H7 (cell line): ENCODE results near the gene ZNF75A. TPM values are rescaled to one million over a fixed set of nuclear protein-coding genes. Genes with fewer than 3 reads are reported as not detected.
A peak's percentile ranks its signal among the peaks of the same experiment; 100 is the strongest.
"Not testable (repeated sequence)": the region's sequence is repeated elsewhere in the genome, so short reads cannot be mapped to it uniquely, and the experiment has no call there.

Experiments
- DNase-seq: peaks from one replicate; pipeline ENCODE4 v3.0.0; 2012
- H3K27me3 ChIP-seq: 2 replicates; pipeline ENCODE4 v1.6.0; 2011; ENCODE audit warnings: mild to moderate bottlenecking, low read length; ENCODE audit not compliant: control insufficient read depth, insufficient read depth
- H3K36me3 ChIP-seq: replicated peaks from 2 replicates; pipeline ENCODE4 v1.5.1; 2011; ENCODE audit warnings: low read length; ENCODE audit not compliant: control insufficient read depth, insufficient read depth
- H3K4me3 ChIP-seq: 2 replicates; pipeline ENCODE4 v1.5.1; 2011; ENCODE audit warnings: low read depth, mild to moderate bottlenecking, control low read depth, low read length, moderate library complexity; ENCODE audit not compliant: insufficient read depth
- total RNA-seq: library from RNA; depleted of rRNA; stranded (reverse); fragments of >200 nt; shearing (Covaris generic); gene quantifications from 2 replicates; pipeline ENCODE4 v1.2.3, GENCODE V29; 2014; rRNA removed

Gene ZNF75A
- total RNA-seq = 12.1 and 14.9 TPM in 2 replicates

- no peaks in the 10 kb centered on the region for H3K27me3 ChIP-seq
- H3K4me3 ChIP-seq = peak within 1 kb of the TSS; percentile 72
- peak; percentile 92 for DNase-seq
- H3K36me3 ChIP-seq = peaks cover 7% of the 10 kb centered on the region
These were observed at the start of gene ZNF75A, which contains the start of gene TIGD7 for GRCh38 chr16:3305109-3306068. ZNF75A (plus strand) TSS chr16:3305497; CDS start chr16:3308429, 2,932 bp downstream. TIGD7 (minus strand) TSS chr16:3305430; CDS start chr16:3300614, 4,816 bp downstream.

DNA sequence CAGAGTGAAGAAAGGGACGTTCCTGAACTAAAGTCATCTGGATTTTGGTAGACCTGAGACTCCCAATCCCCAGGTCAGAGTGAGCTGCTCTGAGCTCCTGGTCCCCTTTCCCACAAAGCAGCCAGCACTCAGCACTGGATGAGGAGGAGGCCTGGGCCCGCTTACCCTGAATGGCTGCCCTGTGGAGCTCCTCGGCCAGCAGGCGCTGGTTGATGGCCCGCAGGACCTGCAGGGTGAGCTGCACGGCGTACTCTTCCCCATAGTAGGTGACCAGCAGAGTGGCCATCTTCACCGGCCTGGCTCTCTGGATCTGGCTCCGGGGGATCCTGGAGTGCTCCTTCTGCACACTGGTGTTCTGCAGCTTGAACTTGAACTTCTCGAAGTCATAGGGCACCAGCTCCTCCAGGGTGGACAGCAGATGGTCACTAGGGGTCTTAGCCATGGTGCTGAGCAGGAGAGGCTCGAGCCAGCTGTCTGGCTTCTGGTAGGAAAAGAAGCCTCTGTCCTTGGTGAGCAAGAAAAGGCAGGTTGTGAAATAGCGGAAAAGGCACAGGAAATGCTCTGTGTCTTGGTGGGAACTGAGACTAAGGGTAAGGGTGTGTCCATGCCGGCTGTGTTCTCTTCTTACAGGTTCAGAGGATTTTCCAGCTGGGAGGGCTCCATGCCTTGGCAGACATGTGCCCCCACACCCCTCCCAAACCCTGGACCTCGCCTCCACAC is 49.0 kb upstream of the ZNF75A start, which contains the start of gene MEFV:
Gene MEFV (minus strand): TSS at position 488 of the 720 bp plus-strand sequence. CDS start 46 bp downstream, at position 442.
- H3K4me3 ChIP-seq = no peak within 1 kb of the TSS
- DNase-seq = no peak
- no peaks in the 10 kb centered on the region for H3K36me3 ChIP-seq
- no peaks in the 10 kb centered on the region for H3K27me3 ChIP-seq

GRCh38 chr16:3256866-3257465 is 48.3 kb upstream of the ZNF75A start:
- no peak for DNase-seq
- Histone ChIP-seq H3K4me3 (no peak overlapping the region), H3K27me3 (no peaks in the 10 kb centered on the region), H3K36me3 (no peaks in the 10 kb centered on the region)

DNA sequence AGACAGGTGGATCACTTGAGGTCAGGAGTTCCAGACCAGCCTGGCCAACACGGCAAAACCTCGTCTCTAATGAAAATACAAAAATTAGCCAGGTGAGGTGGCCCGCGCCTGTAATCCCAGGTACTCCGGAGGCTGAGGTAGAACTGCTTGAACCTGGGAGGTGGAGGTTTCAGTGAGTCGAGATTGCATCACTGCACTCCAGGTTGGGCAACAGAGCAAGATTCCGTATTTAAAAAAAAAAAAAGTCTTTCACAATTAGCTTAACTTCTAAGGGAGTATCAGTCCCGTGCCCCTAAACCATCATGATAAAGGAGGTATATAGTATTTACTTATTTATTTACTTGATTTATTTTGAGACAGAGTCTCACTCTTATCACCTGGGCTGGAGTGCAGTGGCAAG is 45.5 kb upstream of the ZNF75A start:
- Histone ChIP-seq H3K27me3 (peaks cover 10% of the 10 kb centered on the region; the same call in 1 of the 2 replicates), H3K36me3 (no peaks in the 10 kb centered on the region), H3K4me3 (no peak overlapping the region)
- DNase-seq = no peak

DNA sequence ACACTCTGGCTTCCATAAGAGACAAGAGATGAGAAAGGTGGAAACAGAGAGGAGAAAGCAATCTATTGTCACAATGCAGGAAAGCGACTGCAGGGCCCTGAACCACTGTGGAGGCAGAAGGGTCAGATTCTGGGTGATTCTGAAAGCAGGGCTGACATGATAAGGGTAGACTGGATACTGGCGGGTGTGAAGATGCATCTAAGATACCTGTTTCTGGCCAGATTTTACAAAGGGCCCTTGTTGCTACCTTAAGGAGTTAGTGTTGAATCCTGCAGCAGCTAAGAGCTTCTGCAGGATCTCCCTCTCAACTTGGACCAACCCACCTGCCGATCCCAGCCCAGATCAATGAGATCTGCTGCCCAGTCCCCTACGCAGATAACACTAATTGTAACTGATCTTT is 42.8 kb upstream of the ZNF75A start:
- H3K27me3 ChIP-seq = peaks cover 11% of the 10 kb centered on the region; the same call in 1 of the 2 replicates
- H3K4me3 ChIP-seq = no peak overlapping the region
- H3K36me3 ChIP-seq = no peaks in the 10 kb centered on the region
- DNase-seq = no peak

GRCh38 chr16:3264137-3265036 is 40.9 kb upstream of the ZNF75A start:
- Histone ChIP-seq H3K27me3 (peaks cover 11% of the 10 kb centered on the region; the same call in 1 of the 2 replicates), H3K4me3 (peak overlapping the region; percentile 71), H3K36me3 (no peaks in the 10 kb centered on the region)
- DNase-seq = peak; percentile 98

DNA sequence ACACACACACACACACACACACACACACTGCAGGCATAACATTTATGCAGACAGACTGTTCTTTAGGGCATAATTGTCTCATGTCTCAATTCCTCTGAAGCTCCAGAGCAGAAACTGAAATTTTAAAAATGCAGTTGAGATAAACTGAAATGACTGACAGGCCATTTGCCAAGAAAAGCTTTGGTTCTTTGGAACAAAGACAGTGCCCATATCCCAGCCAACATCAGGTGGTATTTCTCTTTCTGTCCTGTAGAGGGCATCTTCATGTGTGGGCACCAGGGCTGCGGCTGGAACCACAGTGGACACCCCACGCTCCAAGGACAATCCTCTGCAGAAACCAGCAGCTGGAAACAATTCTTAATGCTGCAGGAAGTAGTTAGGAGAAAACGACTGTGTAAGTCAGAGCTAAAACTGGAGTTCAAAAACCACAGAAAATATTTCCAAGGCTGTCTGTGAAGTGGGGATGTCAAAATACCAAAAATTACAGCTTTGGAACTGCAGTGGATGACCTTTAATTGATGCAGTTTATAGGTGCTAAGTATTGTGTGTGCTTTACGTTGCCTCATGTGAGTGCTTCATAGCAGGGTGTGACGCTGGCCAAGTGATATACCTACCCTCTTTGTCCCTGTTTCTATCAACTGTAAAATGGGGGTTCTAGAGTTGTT is 38.3 kb upstream of the ZNF75A start:
- DNase-seq = peak; percentile 73
- no peaks in the 10 kb centered on the region for H3K36me3 ChIP-seq

DNA sequence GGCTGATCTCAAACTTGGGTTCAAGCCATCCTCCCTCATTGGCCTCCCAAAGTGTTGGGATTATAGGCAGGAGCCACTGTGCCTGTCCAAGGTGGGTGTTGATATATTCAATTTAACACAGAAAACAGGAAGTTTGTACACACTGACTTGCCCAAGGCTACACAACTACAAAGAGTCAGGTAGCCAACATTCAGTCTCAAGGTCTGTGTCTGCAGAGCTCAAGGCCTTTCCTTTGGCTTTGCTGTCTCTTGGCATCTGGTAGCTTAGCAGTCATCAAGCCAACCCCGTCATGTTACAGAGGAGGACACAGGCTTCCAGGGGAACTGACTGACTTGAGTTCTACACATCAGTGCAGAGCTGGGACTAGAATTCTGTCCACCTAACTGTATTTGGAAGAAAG is 37.0 kb upstream of the ZNF75A start:
- DNase-seq = no peak
- Histone ChIP-seq H3K27me3 (peaks cover 10% of the 10 kb centered on the region; the same call in 1 of the 2 replicates), H3K4me3 (no peak overlapping the region), H3K36me3 (no peaks in the 10 kb centered on the region)

More for the DNA sequence above, 38.3 kb upstream of the ZNF75A start:
- Histone ChIP-seq H3K27me3 (peaks cover 11% of the 10 kb centered on the region; the same call in 1 of the 2 replicates), H3K4me3 (no peak overlapping the region)

DNA sequence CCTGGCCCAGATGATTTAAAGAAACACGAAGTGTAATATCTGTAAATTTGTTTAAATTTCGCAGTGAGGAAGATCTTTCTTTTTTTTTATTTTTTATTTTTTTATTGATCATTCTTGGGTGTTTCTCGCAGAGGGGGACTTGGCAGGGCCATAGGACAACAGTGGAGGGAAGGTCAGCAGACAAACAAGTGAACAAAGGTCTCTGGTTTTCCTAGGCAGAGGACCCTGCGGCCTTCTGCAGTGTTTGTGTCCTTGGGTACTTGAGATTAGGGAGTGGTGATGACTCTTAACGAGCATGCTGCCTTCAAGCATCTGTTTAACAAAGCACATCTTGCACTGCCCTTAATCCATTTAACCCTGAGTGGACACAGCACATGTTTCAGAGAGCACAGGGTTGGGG is 34.6 kb upstream of the ZNF75A start:
- H3K4me3 ChIP-seq, H3K36me3 ChIP-seq, DNase-seq, H3K27me3 ChIP-seq: not testable (repeated sequence)

GRCh38 chr16:3271281-3271680 is 34.0 kb upstream of the ZNF75A start:
- H3K4me3 ChIP-seq, DNase-seq: not testable (repeated sequence)

DNA sequence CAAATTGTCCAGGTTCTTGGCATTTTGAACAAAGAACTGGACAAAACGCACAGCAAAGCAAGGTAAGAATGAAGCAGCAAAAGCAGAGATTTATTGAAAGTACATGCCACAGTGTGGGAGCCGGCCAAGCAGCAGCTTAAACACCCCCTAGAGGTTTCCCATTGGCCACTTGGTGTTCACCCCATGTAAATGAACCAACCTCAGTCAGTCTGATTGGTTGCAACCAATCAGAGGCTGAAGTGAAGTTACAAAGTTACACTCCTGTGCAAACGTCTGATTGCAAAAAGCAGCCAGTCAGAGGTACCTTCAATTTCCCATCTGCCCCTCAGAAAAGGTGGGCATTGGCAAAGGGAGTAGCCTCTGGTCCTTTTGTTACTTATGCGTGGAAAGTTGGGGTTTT is 30.8 kb upstream of the ZNF75A start:
- DNase-seq = no peak
- no peaks in the 10 kb centered on the region for H3K36me3 ChIP-seq

More at GRCh38 chr16:3271281-3271680, 34.0 kb upstream of the ZNF75A start:
- H3K27me3 ChIP-seq, H3K36me3 ChIP-seq: not testable (repeated sequence)

GRCh38 chr16:3274947-3275346 is 30.4 kb upstream of the ZNF75A start:
- H3K36me3 ChIP-seq = no peaks in the 10 kb centered on the region
- H3K27me3 ChIP-seq = no peaks in the 10 kb centered on the region
- H3K4me3 ChIP-seq = no peak overlapping the region
- DNase-seq = no peak

More for the DNA sequence above, 30.8 kb upstream of the ZNF75A start:
- H3K4me3 ChIP-seq = no peak overlapping the region
- H3K27me3 ChIP-seq = no peaks in the 10 kb centered on the region

DNA sequence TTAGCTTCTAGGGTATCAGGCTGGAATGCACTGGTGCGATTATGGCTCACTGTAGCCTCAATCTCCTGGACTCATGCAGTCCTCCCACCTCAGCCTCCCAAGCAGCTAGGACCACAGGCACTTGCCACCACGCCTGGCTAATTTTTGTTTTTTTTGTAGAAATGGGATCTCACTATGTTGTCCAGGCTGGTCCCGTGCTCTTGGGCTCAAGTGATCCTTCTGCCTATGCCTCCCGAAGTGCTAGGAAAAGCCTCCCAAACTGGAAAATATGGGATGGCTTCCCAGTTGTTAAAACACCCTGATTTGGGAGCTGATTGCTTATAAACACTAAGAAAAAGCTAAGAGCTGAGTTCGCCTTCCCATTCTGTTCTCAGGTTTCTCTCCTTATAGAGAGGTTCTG is 28.6 kb upstream of the ZNF75A start:
- Histone ChIP-seq H3K36me3 (no peaks in the 10 kb centered on the region), H3K4me3 (no peak overlapping the region), H3K27me3 (no peaks in the 10 kb centered on the region)
- DNase-seq = no peak
